HepG2 (cell line): ENCODE data around the gene CALY. TPM values are rescaled to one million over a fixed set of nuclear protein-coding genes. Genes with fewer than 3 reads are reported as not detected.

ENCODE experiments used
- ATAC-seq: fragments of 200-7000 bp; cut with Tn5 transposase; 3 replicates; pipeline ENCODE4 v1.9.1; 2020; ENCODE audit warnings: mild to moderate bottlenecking, moderate library complexity
- BruUV-seq: library from RNA; stranded (reverse); fragments of 400-500 nt; replicated peaks from 2 replicates; lab custom pipeline; 2021; lab: Mats Ljungman, UMichigan
- CTCF ChIA-PET: fragments of 300-600 bp; formaldehyde crosslinking; extraction: SDS; loops from one replicate; lab custom pipeline; 2021; ENCODE audit warnings: low total read pairs, inconsistent platforms, low intra/inter-chr PET ratio; lab: Yijun Ruan, JAX
- POLR2A ChIA-PET: fragments of 350-600 bp; sonication (Branson Sonifier 250); formaldehyde crosslinking; loops from one replicate; lab custom pipeline; 2020; ENCODE audit warnings: antibody characterized with exemption, inconsistent platforms; lab: Yijun Ruan, JAX
- DNase-seq: peaks from one replicate; pipeline ENCODE4 v3.0.0-alpha.2; 2015; ENCODE audit warnings: low spot score
- FAIRE-seq: peaks from 3 replicates; lab custom pipeline; 2011; peaks lifted over from hg19 to GRCh38; lab: Jason Lieb, UNC
- H2AFZ ChIP-seq: one replicate; pipeline ENCODE4 v1.6.1; 2011; ENCODE audit warnings: low read length, inconsistent platforms
- H3K27ac ChIP-seq: fragments of 300-600 bp; 3 replicates; pipeline ENCODE4 v1.8.0; 2011; ENCODE audit warnings: mixed run types, mild to moderate bottlenecking, mixed read lengths, low read length, inconsistent platforms; ENCODE audit not compliant: insufficient read depth; ENCODE audit errors: extremely low read length
- H3K27me3 ChIP-seq, 2 experiments: fragments of 200-600 bp in 1 of 2; 2 replicates in 1 of 2; 3 replicates in 1 of 2; pipeline versions ENCODE4 v1.6.0 to v1.8.0; 2011; ENCODE audit warnings: low read length in 2 of 2, mild to moderate bottlenecking in 2 of 2, moderate library complexity in 2 of 2, inconsistent platforms in 1 of 2; ENCODE audit not compliant: insufficient read depth in 2 of 2, control insufficient read depth in 1 of 2
- H3K36me3 ChIP-seq, 2 experiments: fragments of 200-600 bp in 1 of 2; replicated peaks in 1 of 2; 2 replicates in 1 of 2; 3 replicates in 1 of 2; pipeline versions ENCODE4 v1.5.1 to v1.8.0; 2011; ENCODE audit warnings: low read length in 2 of 2, inconsistent platforms in 1 of 2; ENCODE audit not compliant: insufficient read depth in 2 of 2, control insufficient read depth in 1 of 2
- H3K4me1 ChIP-seq: 2 replicates; pipeline ENCODE4 v1.5.1; 2012; ENCODE audit warnings: low read length, inconsistent platforms; ENCODE audit not compliant: insufficient read depth
- H3K4me2 ChIP-seq: 2 replicates; pipeline ENCODE4 v1.6.0; 2011; ENCODE audit warnings: low read depth, low read length, inconsistent platforms
- H3K4me3 ChIP-seq, 3 experiments: fragments of 200-600 bp in 1 of 3; sonication (generic), shearing (Covaris generic) in 1 of 3; replicated peaks in 1 of 3; 2 replicates each; pipeline ENCODE4 v1.5.1; 2011 to 2016; ENCODE audit warnings: low read length in 3 of 3, inconsistent platforms in 2 of 3, low read depth in 2 of 3, mild to moderate bottlenecking in 2 of 3, control low read depth in 1 of 3, mixed read lengths in 1 of 3; ENCODE audit not compliant: insufficient read depth in 1 of 3
- H3K79me2 ChIP-seq: one replicate; pipeline ENCODE4 v1.6.1; 2011; ENCODE audit warnings: low read length, inconsistent platforms; ENCODE audit not compliant: insufficient read depth
- H3K9ac ChIP-seq: 2 replicates; pipeline ENCODE4 v1.6.0; 2011; ENCODE audit warnings: mild to moderate bottlenecking, low read depth, low read length, inconsistent platforms; ENCODE audit not compliant: insufficient read depth
- H3K9me3 ChIP-seq: 2 replicates; pipeline ENCODE4 v1.5.1; 2012; ENCODE audit warnings: mild to moderate bottlenecking, low read length
- H4K20me1 ChIP-seq: 2 replicates; pipeline ENCODE4 v1.6.0; 2011; ENCODE audit warnings: inconsistent platforms, mild to moderate bottlenecking, low read length, moderate library complexity; ENCODE audit not compliant: insufficient read depth
- AGO2 ChIP-seq: fragments of 200-400 bp; formaldehyde crosslinking; optimal IDR thresholded peaks from 2 replicates; pipeline ENCODE3; 2017; ENCODE audit warnings: mild to moderate bottlenecking, low read depth, low read length, moderate library complexity
- KDM2A ChIP-seq: sonication (generic); formaldehyde crosslinking; IDR thresholded peaks from 2 replicates; pipeline ENCODE4 v1.4.0; 2020; ENCODE audit warnings: low read depth, missing genetic modification reagents, borderline replicate concordance
- KMT2B ChIP-seq: IDR thresholded peaks from 2 replicates; pipeline ENCODE4 v1.6.1; 2016; ENCODE audit warnings: missing genetic modification reagents, missing compliant biosample characterization
- NFIC ChIP-seq: IDR thresholded peaks from 2 replicates; pipeline ENCODE4 v1.6.1; 2012; ENCODE audit warnings: mild to moderate bottlenecking, low read length, inconsistent platforms
- TRIM24 ChIP-seq: sonication (generic); formaldehyde crosslinking; IDR thresholded peaks from 2 replicates; pipeline ENCODE4 v1.8.0; 2022; ENCODE audit warnings: mild to moderate bottlenecking, missing genetic modification reagents
- YY1 ChIP-seq: IDR thresholded peaks from 2 replicates; pipeline ENCODE4 v1.6.1; 2011; ENCODE audit warnings: low read length, low read depth, moderate library complexity, mild to moderate bottlenecking; ENCODE audit not compliant: insufficient read depth, insufficient replicate concordance
- ZBTB20 ChIP-seq: sonication (generic); formaldehyde crosslinking; IDR thresholded peaks from 2 replicates; pipeline ENCODE4 v1.8.1; 2023; ENCODE audit warnings: missing genetic modification reagents, low read depth, mild to moderate bottlenecking, borderline replicate concordance
- ZNF556 ChIP-seq: sonication (generic); formaldehyde crosslinking; IDR thresholded peaks from 2 replicates; pipeline ENCODE4 v1.4.0; 2020; ENCODE audit warnings: mild to moderate bottlenecking, missing genetic modification reagents, borderline replicate concordance
- ZNF670 ChIP-seq: sonication (generic); formaldehyde crosslinking; IDR thresholded peaks from 2 replicates; pipeline ENCODE4 v1.8.0; 2022; ENCODE audit warnings: mild to moderate bottlenecking, missing genetic modification reagents, borderline replicate concordance
- WGBS: methylation state at CpG from one replicate; pipeline ENCODE4 v1.1.6; 2017; ENCODE audit warnings: low lambda C conversion rate; 5-methylcytosine and 5-hydroxymethylcytosine counted together
- in situ Hi-C: cut with HindIII; loops from 2 replicates; pipeline ENCODE4 v1.10.0; 2017; ENCODE audit warnings: low pct_unique_long_range_greater_than_20kb; ENCODE audit not compliant: extremely low pct_ligation_motif_present
- intact Hi-C: fragments of 100-400 bp; cut with micrococcal nuclease; formaldehyde crosslinking; loops from one replicate; pipeline ENCODE4 v1.10.0; 2022; ENCODE audit not compliant: unreplicated experiment
- polyA plus RNA-seq, 8 experiments: library from polyadenylated mRNA; depleted of rRNA in 3 of 8; stranded (reverse) in 7 of 8; unstranded in 1 of 8; fragments of >200 nt; fragmentation: Illumina TruSeq in 4 of 8; extraction: Trizol in 4 of 8; gene quantifications; 2 replicates each; pipeline versions ENCODE4 v1.2.1 to v1.2.3, GENCODE V29; 2011 to 2016; ENCODE audit warnings: low read depth in 4 of 8, missing spikeins in 1 of 8, mixed read lengths in 1 of 8; ENCODE audit not compliant: insufficient read depth in 1 of 8
- total RNA-seq, 5 experiments: library from RNA; depleted of rRNA; stranded (reverse); fragments of >200 nt; fragmentation: Illumina TruSeq; extraction: Trizol; gene quantifications; 2 replicates each; pipeline ENCODE4 v1.2.3, GENCODE V29; 2016; ENCODE audit warnings: low read depth in 1 of 5
- TF ChIP-seq, protein P1 (sequence below): sonication (generic); formaldehyde crosslinking; IDR thresholded peaks from 2 replicates; pipeline ENCODE4 v1.4.0; 2020; ENCODE audit warnings: missing genetic modification reagents, borderline replicate concordance
- TF ChIP-seq, protein P2 (sequence below): IDR thresholded peaks from 2 replicates; pipeline ENCODE4 v1.6.1; 2012; ENCODE audit warnings: inconsistent platforms
- TF ChIP-seq, protein P3 (sequence below): sonication (generic); formaldehyde crosslinking; IDR thresholded peaks from 2 replicates; pipeline ENCODE4 v1.4.0; 2020; ENCODE audit warnings: mild to moderate bottlenecking, missing genetic modification reagents, borderline replicate concordance

Gene CALY
- total and polyA plus RNA-seq, 2 of the 13 experiments (the other 11 are each of a cell fraction or from before 2014, with no cell fraction given) = 0.08 TPM; not detected in 1

DNA sequence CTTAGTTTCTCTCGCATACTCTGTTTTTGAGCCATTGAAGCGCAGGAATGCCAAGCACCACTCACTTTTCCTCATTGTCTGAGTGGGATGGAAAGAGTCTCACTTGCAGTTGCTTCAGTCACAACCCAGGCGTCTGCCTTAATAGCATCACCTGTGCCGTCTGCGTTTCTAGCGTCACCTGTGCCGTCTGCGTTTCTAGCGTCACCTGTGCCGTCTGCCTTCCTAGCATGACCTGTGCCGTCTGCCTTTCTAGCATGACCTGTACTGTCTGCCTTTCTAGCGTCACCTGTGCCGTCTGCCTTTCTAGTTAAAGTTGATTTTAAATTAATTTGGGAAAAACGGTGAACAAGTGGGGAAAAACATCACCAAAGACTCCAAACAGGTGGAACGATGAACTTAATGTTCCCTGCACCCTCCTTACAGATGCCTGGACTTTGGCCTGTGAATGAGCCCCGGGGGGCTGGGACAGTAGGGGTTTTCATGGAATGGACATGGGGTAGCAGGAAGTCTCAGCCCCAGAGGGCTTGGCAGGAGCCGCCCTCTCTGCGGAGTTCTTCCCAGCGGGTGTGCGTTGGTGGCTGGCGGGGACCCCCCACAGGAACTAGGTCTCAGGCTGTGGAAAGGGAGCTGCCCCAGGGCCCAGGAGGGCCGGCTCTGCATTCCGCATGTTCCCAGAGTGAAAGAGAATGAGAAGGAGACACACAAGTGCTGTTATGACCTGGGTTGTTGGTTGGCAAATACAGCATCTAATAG is 24.5 kb downstream of the CALY start:
- ATAC-seq (no peak), FAIRE-seq (no peak)
- no peak overlapping the region for H2AFZ ChIP-seq
- in situ Hi-C loops = no loop called here
- TF ChIP-seq YY1 = no peak
- TF ChIP-seq ZBTB20 (CRISPR knock-in tag) = no peak
- TF ChIP-seq, protein P1, sequence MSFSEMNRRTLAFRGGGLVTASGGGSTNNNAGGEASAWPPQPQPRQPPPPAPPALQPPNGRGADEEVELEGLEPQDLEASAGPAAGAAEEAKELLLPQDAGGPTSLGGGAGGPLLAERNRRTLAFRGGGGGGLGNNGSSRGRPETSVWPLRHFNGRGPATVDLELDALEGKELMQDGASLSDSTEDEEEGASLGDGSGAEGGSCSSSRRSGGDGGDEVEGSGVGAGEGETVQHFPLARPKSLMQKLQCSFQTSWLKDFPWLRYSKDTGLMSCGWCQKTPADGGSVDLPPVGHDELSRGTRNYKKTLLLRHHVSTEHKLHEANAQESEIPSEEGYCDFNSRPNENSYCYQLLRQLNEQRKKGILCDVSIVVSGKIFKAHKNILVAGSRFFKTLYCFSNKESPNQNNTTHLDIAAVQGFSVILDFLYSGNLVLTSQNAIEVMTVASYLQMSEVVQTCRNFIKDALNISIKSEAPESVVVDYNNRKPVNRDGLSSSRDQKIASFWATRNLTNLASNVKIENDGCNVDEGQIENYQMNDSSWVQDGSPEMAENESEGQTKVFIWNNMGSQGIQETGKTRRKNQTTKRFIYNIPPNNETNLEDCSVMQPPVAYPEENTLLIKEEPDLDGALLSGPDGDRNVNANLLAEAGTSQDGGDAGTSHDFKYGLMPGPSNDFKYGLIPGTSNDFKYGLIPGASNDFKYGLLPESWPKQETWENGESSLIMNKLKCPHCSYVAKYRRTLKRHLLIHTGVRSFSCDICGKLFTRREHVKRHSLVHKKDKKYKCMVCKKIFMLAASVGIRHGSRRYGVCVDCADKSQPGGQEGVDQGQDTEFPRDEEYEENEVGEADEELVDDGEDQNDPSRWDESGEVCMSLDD = no peak
- no peak for TF ChIP-seq NFIC
- TF ChIP-seq TRIM24 = no peak
- no peak for TF ChIP-seq KMT2B (CRISPR knock-in tag)
- TF ChIP-seq, protein P2, sequence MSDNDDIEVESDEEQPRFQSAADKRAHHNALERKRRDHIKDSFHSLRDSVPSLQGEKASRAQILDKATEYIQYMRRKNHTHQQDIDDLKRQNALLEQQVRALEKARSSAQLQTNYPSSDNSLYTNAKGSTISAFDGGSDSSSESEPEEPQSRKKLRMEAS = no peak
- TF ChIP-seq, protein P3, sequence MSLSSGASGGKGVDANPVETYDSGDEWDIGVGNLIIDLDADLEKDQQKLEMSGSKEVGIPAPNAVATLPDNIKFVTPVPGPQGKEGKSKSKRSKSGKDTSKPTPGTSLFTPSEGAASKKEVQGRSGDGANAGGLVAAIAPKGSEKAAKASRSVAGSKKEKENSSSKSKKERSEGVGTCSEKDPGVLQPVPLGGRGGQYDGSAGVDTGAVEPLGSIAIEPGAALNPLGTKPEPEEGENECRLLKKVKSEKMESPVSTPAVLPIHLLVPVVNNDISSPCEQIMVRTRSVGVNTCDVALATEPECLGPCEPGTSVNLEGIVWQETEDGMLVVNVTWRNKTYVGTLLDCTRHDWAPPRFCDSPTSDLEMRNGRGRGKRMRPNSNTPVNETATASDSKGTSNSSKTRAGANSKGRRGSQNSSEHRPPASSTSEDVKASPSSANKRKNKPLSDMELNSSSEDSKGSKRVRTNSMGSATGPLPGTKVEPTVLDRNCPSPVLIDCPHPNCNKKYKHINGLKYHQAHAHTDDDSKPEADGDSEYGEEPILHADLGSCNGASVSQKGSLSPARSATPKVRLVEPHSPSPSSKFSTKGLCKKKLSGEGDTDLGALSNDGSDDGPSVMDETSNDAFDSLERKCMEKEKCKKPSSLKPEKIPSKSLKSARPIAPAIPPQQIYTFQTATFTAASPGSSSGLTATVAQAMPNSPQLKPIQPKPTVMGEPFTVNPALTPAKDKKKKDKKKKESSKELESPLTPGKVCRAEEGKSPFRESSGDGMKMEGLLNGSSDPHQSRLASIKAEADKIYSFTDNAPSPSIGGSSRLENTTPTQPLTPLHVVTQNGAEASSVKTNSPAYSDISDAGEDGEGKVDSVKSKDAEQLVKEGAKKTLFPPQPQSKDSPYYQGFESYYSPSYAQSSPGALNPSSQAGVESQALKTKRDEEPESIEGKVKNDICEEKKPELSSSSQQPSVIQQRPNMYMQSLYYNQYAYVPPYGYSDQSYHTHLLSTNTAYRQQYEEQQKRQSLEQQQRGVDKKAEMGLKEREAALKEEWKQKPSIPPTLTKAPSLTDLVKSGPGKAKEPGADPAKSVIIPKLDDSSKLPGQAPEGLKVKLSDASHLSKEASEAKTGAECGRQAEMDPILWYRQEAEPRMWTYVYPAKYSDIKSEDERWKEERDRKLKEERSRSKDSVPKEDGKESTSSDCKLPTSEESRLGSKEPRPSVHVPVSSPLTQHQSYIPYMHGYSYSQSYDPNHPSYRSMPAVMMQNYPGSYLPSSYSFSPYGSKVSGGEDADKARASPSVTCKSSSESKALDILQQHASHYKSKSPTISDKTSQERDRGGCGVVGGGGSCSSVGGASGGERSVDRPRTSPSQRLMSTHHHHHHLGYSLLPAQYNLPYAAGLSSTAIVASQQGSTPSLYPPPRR (CRISPR knock-in tag) = no peak
- TF ChIP-seq ZNF556 (CRISPR knock-in tag) = no peak
- TF ChIP-seq ZNF670 (CRISPR knock-in tag) = no peak
- TF ChIP-seq KDM2A (CRISPR knock-in tag) = no peak
- no peak for TF ChIP-seq AGO2
- TF ChIP-seq, all 625 proteins: peak for 0
- intact Hi-C loops = no loop called here
- Histone ChIP-seq H3K4me3 (no peak overlapping the region), H3K4me1 (peaks cover 14% of the 10 kb centered on the region), H3K9ac (no peak overlapping the region), H3K79me2 (peaks cover 14% of the 10 kb centered on the region), H3K27me3 (no peaks in the 10 kb centered on the region; a peak in 1 of 5 replicates), H3K9me3 (no peaks in the 10 kb centered on the region), H3K27ac (no peak overlapping the region), H3K36me3 (peaks cover 14 to 33% of the 10 kb centered on the region in 2 experiments; a peak in 4 of 5 replicates), H4K20me1 (peaks cover 5% of the 10 kb centered on the region), H3K4me2 (no peak overlapping the region)
- WGBS = 88% methylated on average over 16 of the region's 23 CpGs
- no peak for DNase-seq
- POLR2A ChIA-PET = no interaction called here
- no TSS peak for BruUV-seq
- CTCF ChIA-PET = no interaction called here
